RWPE1 (cell line): Measurements from ENCODE around the gene GNAZ.

Experiments used
- CTCF ChIA-PET: fragments of 350-600 bp; sonication (Branson Sonifier 250); formaldehyde crosslinking; extraction: SDS; loops from one replicate; lab custom pipeline; 2021; lab: Yijun Ruan, JAX
- POLR2A ChIA-PET: fragments of 400-600 bp; formaldehyde crosslinking; extraction: SDS; loops from one replicate; lab custom pipeline; 2020; ENCODE audit warnings: antibody characterized with exemption; ENCODE audit not compliant: low non-redundant PET; lab: Yijun Ruan, JAX
- DNase-seq: peaks from one replicate; pipeline ENCODE4 v3.0.0; 2012; ENCODE audit warnings: low spot score
- H3K27ac ChIP-seq: fragments of 450-650 bp; 2 replicates; pipeline ENCODE4 v1.5.1; 2017
- CTCF ChIP-seq: fragments of 450-650 bp; conservative IDR thresholded peaks from 2 replicates; pipeline ENCODE4 v1.5.1; 2017; ENCODE audit warnings: low read depth, mild to moderate bottlenecking

GNAZ gene

DNA sequence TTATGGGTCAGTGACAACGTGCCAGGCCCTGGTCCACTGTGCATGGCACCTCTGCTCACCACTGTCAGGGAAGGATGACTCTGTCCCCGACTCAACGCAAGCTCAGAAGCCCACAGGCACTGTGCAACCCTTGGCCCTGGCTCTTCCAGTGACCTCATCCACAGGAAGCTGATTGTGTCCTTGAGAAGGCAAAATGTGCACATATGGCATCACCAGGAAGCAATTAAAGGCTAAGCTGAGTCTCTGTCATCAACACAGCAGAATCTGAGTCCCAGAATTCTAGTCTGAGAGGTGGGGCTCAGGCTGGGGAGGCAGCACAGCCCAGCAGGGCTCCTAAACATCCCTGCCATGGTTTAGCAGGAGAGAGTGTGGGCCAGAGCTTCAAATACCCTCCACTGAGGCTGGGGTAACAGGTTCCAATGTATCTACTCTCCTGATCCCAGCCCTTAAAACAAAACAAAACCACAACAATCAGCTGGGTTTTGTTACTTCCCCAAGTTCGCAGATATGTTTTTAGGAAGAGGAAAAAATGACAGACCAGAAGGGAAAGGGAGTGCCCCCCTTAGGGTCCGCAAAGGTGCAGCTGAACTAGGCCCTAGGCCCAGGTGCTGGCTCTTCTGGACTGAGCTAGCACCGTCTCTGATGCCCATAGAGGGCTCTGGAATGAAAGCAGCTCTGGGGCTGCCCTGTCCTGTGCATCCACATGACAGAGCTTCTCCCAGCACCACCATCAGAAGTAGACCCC is 33.5 kb upstream of the GNAZ start:
- no peak overlapping the region for H3K27ac ChIP-seq
- no peak for DNase-seq
- no peak for TF ChIP-seq CTCF
- POLR2A ChIA-PET, result no interaction called here
- CTCF ChIA-PET, result interaction anchor here (1.0 kb wide), 1 partner anchor 13 kb away, joined by 3 read pairs; no protein-coding TSS in a partner anchor

DNA sequence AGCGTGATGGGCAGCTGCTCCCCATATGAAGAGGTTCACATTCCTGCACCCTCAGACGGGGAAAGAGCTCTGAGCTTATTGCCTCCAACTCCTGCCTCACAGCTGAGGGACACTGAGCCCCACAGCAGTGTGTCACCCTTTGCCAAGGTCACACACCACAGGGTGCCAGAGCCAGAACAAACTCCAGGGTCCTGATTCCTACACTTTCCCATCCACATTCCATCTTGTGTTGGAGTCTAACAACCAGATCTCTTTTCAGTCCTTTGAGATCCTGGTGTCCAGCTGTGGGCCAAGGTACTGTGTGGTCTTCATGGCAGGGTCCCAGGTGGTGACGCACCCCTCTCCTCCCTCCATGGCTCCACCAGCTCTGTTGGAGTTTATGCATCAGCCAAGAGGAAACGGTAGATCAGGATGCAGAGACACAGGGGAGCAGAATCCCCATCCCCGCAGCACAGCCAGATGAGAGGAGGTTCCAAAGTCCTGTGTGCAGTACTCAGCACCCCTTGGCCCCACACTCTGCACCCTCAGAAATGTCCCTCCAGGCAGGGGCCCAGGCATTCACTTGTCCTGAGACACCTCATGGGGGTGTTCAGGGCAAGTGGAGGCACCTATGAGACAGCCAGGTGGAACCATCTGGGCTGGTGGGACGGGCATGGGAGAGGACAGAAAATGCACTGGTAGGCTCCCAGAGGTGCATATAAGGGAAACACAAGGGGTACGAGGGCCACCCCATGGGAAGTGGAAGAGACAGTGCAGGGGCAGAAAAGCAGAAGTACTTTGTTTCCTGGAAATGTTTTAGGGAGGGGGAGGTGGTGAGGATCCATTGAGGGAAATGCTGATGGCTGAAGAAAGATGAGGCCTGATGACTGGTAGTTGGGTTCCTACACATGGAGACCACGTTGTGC is 32.6 kb upstream of the GNAZ start:
- CTCF ChIA-PET, result no interaction called here
- no peak for DNase-seq
- no peak for TF ChIP-seq CTCF
- no peak overlapping the region for H3K27ac ChIP-seq
- POLR2A ChIA-PET, result no interaction called here

- CTCF ChIA-PET, result no interaction called here
- no peak overlapping the region for H3K27ac ChIP-seq
- no peak for DNase-seq
- TF ChIP-seq CTCF, result no peak
- POLR2A ChIA-PET, result no interaction called here
Measured at GRCh38 chr22:23038334-23038642, 32.0 kb upstream of the GNAZ start.

GRCh38 chr22:23038902-23039301 is 31.4 kb upstream of the GNAZ start:
- POLR2A ChIA-PET, result no interaction called here
- no peak for DNase-seq
- no peak for TF ChIP-seq CTCF
- CTCF ChIA-PET, result no interaction called here
- H3K27ac ChIP-seq, result no peak overlapping the region

- no peak for DNase-seq
- H3K27ac ChIP-seq, result no peak overlapping the region
- TF ChIP-seq CTCF, result no peak
- CTCF ChIA-PET, result interaction anchor here (0.7 kb wide), 1 partner anchor 580 kb away, joined by 3 read pairs; no protein-coding TSS in a partner anchor
- POLR2A ChIA-PET, result no interaction called here
Measured at GRCh38 chr22:23042179-23042578, 28.1 kb upstream of the GNAZ start.

DNA sequence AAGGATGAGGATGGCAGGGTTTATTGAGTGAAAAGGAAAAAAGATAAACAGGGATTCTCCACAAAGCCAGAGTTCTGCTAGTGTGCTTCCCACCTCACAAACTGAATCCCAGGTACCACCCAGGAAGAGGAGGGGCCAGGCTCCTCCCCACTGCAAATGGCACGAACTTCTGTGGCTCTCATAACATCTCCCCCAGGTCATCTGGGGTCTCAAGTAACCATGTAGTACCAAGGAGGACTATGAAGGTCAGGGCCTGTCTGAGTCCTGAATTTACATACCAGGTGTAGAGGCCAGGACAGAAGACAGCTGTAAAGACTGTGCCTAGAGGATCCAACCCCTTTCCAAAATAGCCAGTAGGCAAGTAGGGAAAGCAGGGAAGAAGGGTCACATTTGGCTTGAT is 25.7 kb upstream of the GNAZ start:
- no peak for TF ChIP-seq CTCF
- CTCF ChIA-PET, result no interaction called here
- POLR2A ChIA-PET, result no interaction called here
- H3K27ac ChIP-seq, result no peak overlapping the region
- no peak for DNase-seq
